Esophagus (tissue), 2 donors: Measurements from ENCODE around the gene TTC14. TPM values are rescaled to one million over a fixed set of nuclear protein-coding genes. Genes with fewer than 3 reads are reported as not detected.
"Not testable (repeated sequence)": the region's sequence is repeated elsewhere in the genome, so short reads cannot be mapped to it uniquely, and the experiment has no call there.

Source experiments
- H3K27ac ChIP-seq, 2 donors: one replicate each; pipeline ENCODE4 v1.5.1; 2013; ENCODE audit warnings: low read depth in 2 of 2, mild to moderate bottlenecking in 2 of 2, inconsistent platforms in 1 of 2, low read length in 1 of 2, moderate library complexity in 1 of 2
- H3K27me3 ChIP-seq, 2 donors: one replicate each; pipeline ENCODE4 v1.6.1; 2013; ENCODE audit warnings: low read length in 2 of 2, control low read depth in 1 of 2, mild to moderate bottlenecking in 1 of 2; ENCODE audit not compliant: insufficient read depth in 2 of 2, control insufficient read depth in 1 of 2
- H3K36me3 ChIP-seq, 2 donors: one replicate each; pipeline ENCODE4 v1.6.1; 2013; ENCODE audit warnings: low read length in 1 of 2; ENCODE audit not compliant: control insufficient read depth in 2 of 2, insufficient read depth in 2 of 2
- H3K4me1 ChIP-seq, 2 donors: one replicate each; pipeline ENCODE4 v1.6.1; 2013; ENCODE audit warnings: low read length in 1 of 2; ENCODE audit not compliant: control insufficient read depth in 2 of 2, insufficient read depth in 2 of 2
- H3K4me3 ChIP-seq, 2 donors: one replicate each; pipeline ENCODE4 v1.5.1; 2013; ENCODE audit warnings: low read length in 2 of 2, mild to moderate bottlenecking in 2 of 2, low read depth in 1 of 2, moderate library complexity in 1 of 2
- H3K9me3 ChIP-seq, 2 donors: one replicate each; pipeline ENCODE4 v1.6.1; 2013; ENCODE audit warnings: mild to moderate bottlenecking in 2 of 2, low read depth in 1 of 2, low read length in 1 of 2, moderate library complexity in 1 of 2; ENCODE audit not compliant: control insufficient read depth in 2 of 2, insufficient read depth in 1 of 2
- WGBS, 2 donors: extraction: QIAGEN DNeasy Blood & Tissue Kit; methylation state at CpG; one replicate each; pipeline ENCODE4 v1.1.7; 2013; 5-methylcytosine and 5-hydroxymethylcytosine counted together
- polyA plus RNA-seq, 2 donors: library from polyadenylated mRNA; stranded (reverse); fragments of 200-250 nt; gene quantifications; one replicate each; pipeline ENCODE4 v1.2.3, GENCODE V29; 2013
- donor health status: healthy with polysubstance abuse.
- donor health status: Bipolar disorder and iron deficiency.

The TTC14 gene
- polyA plus RNA-seq, 2 donors: 8.0 to 9.1 TPM

DNA sequence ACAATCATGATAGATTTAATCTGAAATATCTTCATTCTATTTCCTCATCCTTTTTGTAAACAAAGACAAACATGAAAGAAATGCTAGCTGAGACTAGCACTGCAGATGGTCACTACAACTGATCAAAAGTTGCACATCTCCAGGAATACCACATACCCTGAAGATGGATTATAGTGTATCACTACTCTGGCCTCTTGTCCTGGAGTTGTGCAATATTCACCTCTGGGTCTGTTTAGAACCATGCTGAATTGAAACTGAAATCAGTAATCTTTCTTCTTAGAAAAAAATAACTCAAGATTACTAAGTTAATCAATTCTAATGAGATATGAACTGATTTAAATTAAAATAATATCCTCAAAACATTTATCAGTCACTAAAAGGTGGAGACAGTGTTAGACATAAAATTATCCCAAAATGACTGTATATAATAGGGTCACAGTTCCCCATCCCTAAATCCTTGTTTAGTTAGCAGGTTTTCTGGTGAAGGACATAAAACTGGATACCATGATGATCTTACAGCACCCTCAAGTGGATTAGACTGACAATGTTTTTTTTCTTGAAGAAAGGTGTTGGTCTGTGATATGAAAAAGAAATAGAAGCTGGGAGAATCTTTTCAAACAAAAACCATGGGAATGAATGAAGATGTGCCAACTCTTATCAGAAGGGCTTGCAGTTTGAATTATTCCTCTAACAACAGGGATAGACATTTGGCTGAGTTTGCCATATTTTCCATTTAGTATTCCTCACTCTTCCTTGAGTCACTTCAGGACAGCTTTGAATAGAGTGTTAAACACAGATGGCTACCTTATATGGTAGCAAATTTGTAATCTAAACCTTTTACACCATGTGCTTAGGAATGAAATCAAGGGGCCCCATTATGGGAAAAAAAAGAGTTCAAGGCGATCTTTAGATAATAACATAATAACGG lies 7.1 kb upstream of the TTC14 start:
- no peaks in the 10 kb centered on the region for H3K9me3 ChIP-seq

GRCh38 chr3:180595559-180595935 lies 6.4 kb upstream of the TTC14 start:
- H3K9me3 ChIP-seq: no peaks in the 10 kb centered on the region
- H3K36me3 ChIP-seq: no peaks in the 10 kb centered on the region
- no peak overlapping the region for H3K4me3 ChIP-seq
- 35 to 60% methylated on average over 1 of the region's 1 CpG for WGBS, 2 donors
- no peak overlapping the region for H3K27ac ChIP-seq
- H3K4me1 ChIP-seq: no peaks in the 10 kb centered on the region
- H3K27me3 ChIP-seq: no peaks in the 10 kb centered on the region

More for the DNA sequence above, 7.1 kb upstream of the TTC14 start:
- no peak overlapping the region for H3K4me3 ChIP-seq
- no peak overlapping the region for H3K27ac ChIP-seq
- H3K27me3 ChIP-seq: no peaks in the 10 kb centered on the region
- no peaks in the 10 kb centered on the region for H3K4me1 ChIP-seq
- 49 to 63% methylated on average over 2 of the region's 2 CpGs for WGBS, 2 donors
- no peaks in the 10 kb centered on the region for H3K36me3 ChIP-seq

DNA sequence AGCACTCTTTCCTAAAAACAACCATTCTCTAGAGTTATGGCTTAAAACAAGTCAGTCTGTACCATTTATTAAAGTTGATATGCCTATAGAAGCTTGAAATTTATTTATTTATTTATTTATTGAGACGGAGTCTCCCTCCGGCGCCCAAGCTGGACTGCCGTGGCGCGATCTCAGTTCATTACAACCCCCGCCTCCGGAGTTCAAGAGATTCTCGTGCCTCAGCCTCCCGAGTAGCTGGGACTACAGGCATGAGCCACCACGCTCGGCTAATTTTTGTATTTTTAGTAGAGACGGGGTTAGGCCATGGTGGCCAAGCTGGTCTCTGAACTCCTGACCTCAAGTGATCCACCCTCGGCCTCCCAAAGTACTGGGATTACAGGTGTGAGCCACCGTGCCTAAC lies 1.5 kb upstream of the TTC14 start:
- H3K27me3 ChIP-seq: no peaks in the 10 kb centered on the region

DNA sequence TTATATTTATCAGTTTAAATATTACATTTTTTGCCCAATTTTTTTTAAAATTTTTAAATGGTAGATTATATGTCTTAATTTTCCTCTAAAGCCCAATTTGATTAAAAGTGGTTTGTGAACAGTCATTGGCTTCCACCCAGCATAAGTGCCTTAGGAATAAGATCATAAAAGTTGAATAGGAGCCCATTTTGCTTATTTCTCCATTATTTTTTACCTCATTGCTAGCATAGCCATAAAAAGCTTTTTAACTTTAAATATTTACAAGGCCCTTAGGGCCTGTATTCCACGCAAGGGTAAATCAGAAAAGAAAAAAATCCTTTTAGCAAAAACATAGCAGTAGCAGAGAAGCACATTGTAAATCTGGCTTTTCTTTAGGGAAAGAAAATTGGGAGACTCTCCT lies 9.0 kb downstream of the TTC14 start:
- 82 to 85% methylated on average over 1 of the region's 1 CpG for WGBS, 2 donors
- Histone ChIP-seq H3K9me3 (no peaks in the 10 kb centered on the region), H3K4me1 (no peaks in the 10 kb centered on the region), H3K4me3 (no peak overlapping the region), H3K36me3 (peaks cover 0 to 4% of the 10 kb centered on the region in 2 donors), H3K27ac (no peak overlapping the region), H3K27me3 (no peaks in the 10 kb centered on the region)

More for the DNA sequence above, 1.5 kb upstream of the TTC14 start:
- Histone ChIP-seq H3K9me3 (no peaks in the 10 kb centered on the region), H3K27ac (no peak overlapping the region), H3K4me1 (no peaks in the 10 kb centered on the region), H3K36me3 (no peaks in the 10 kb centered on the region), H3K4me3 (no peak overlapping the region)
- WGBS, 2 donors: 97% methylated on average over 15 of the region's 15 CpGs

GRCh38 chr3:180612364-180612763 lies 10.4 kb downstream of the TTC14 start:
- Histone ChIP-seq H3K4me3 (no peak overlapping the region), H3K27me3 (no peaks in the 10 kb centered on the region), H3K36me3 (peaks cover 0 to 4% of the 10 kb centered on the region in 2 donors), H3K4me1 (no peaks in the 10 kb centered on the region), H3K9me3 (no peaks in the 10 kb centered on the region), H3K27ac (no peak overlapping the region)
- WGBS, 2 donors: 87 to 88% methylated on average over 5 of the region's 5 CpGs

GRCh38 chr3:180615954-180616353 lies 14.0 kb downstream of the TTC14 start:
- H3K27me3 ChIP-seq: no peaks in the 10 kb centered on the region
- 68 to 70% methylated on average over 3 of the region's 3 CpGs for WGBS, 2 donors

DNA sequence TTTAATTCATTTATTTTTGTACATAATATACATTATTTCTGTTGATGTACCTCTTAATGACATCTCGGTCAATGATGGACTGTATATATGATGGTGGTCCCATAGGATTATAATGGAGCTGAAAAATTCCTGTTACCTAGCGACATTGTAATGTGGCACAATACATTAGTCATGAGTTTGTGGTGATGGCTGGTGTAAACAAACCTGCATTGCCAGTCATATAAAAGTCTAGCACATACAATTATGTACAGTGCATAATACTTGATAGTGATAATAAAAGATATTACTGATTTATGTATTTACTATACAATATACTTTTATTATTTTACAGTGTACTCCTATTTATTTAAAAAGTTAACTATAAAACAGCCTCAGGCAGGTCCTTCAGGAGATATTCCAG lies 15.1 kb downstream of the TTC14 start:
- no peak overlapping the region for H3K27ac ChIP-seq
- no peak overlapping the region for H3K4me3 ChIP-seq
- no peaks in the 10 kb centered on the region for H3K9me3 ChIP-seq
- no peaks in the 10 kb centered on the region for H3K4me1 ChIP-seq
- WGBS, 2 donors: 94 to 97% methylated on average over 2 of the region's 2 CpGs
- no peaks in the 10 kb centered on the region for H3K27me3 ChIP-seq
- no peaks in the 10 kb centered on the region for H3K36me3 ChIP-seq

More at GRCh38 chr3:180615954-180616353, 14.0 kb downstream of the TTC14 start:
- no peaks in the 10 kb centered on the region for H3K4me1 ChIP-seq
- no peaks in the 10 kb centered on the region for H3K9me3 ChIP-seq
- no peak overlapping the region for H3K27ac ChIP-seq
- H3K4me3 ChIP-seq: no peak overlapping the region
- H3K36me3 ChIP-seq: no peaks in the 10 kb centered on the region

DNA sequence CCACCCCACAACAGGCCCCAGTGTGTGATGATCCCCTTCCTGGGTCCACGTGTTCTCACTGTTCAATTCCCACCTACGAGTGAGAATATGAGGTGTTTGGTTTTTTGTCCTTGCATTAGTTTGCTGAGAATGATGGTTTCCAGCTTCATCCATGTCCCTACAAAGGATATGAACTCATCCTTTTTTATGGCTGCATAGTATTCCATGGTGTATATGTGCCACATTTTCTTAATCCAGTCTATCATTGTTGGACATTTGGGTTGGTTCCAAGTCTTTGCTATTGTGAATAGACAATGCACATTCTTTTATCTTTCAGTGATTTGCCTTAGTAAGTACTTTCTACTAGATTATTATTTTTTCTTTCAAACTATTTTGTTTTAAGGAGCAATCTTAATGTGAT lies 16.6 kb downstream of the TTC14 start:
- not testable (repeated sequence) for H3K4me1 ChIP-seq, H3K27ac ChIP-seq, H3K36me3 ChIP-seq, H3K4me3 ChIP-seq, H3K27me3 ChIP-seq, H3K9me3 ChIP-seq
- 98 to 100% methylated on average over 2 of the region's 2 CpGs for WGBS, 2 donors

- Histone ChIP-seq H3K9me3 (no peaks in the 10 kb centered on the region), H3K4me1 (no peaks in the 10 kb centered on the region), H3K27ac (no peak overlapping the region), H3K4me3 (no peak overlapping the region), H3K27me3 (no peaks in the 10 kb centered on the region), H3K36me3 (no peaks in the 10 kb centered on the region)
- 35 to 51% methylated on average over 2 of the region's 2 CpGs for WGBS, 2 donors
Measured at GRCh38 chr3:180619723-180620122, 17.8 kb downstream of the TTC14 start.

DNA sequence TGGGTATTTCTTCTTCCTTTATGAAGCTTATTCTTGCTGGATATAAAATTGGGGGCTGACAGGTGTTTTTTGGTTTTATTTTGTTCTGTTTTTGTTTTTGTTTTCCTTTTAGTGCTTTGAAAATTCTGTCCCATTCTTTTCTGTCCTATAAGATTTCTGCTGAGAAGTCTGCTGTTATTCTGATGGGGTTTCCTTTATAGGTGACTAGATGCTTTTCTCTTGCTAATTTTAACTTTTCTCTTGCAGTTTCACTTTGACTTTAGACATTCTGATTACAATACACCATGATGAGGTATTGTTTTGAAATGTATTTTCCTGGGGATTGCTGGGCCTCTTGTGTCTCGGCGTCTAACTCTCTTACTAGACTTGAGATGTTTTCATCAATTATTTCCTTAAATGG lies 22.8 kb downstream of the TTC14 start:
- no peaks in the 10 kb centered on the region for H3K9me3 ChIP-seq
- H3K27me3 ChIP-seq: no peaks in the 10 kb centered on the region
- H3K4me3 ChIP-seq: no peak overlapping the region
- H3K27ac ChIP-seq: no peak overlapping the region
- H3K36me3 ChIP-seq: peaks cover 0 to 4% of the 10 kb centered on the region in 2 donors
- 88 to 94% methylated on average over 2 of the region's 2 CpGs for WGBS, 2 donors
- H3K4me1 ChIP-seq: no peaks in the 10 kb centered on the region
